Neural progenitor cell (in vitro differentiated cells): Measurements from ENCODE around the gene VSIG1. TPM values are rescaled to one million over a fixed set of nuclear protein-coding genes. Genes with fewer than 3 reads are reported as not detected.

Experiments used
- DNase-seq: peaks from one replicate; pipeline ENCODE4 v3.0.0-alpha.2; 2016; ENCODE audit warnings: low spot score
- H2AFZ ChIP-seq: fragments of 200-600 bp; sonication (generic); replicated peaks from 2 replicates; pipeline ENCODE4 v1.6.1; 2016; ENCODE audit warnings: antibody characterized with exemption
- H3F3A ChIP-seq: fragments of 200-600 bp; sonication (generic); 2 replicates; pipeline ENCODE4 v1.6.1; 2016; ENCODE audit warnings: antibody characterized with exemption, low read depth
- H3K27ac ChIP-seq: fragments of 200-600 bp; sonication (generic); 2 replicates; pipeline ENCODE4 v1.5.1; 2016; ENCODE audit warnings: mild to moderate bottlenecking
- H3K27me3 ChIP-seq: fragments of 200-600 bp; sonication (generic); 2 replicates; pipeline ENCODE4 v1.6.1; 2016; ENCODE audit warnings: mild to moderate bottlenecking, moderate library complexity
- H3K36me3 ChIP-seq: fragments of 200-600 bp; sonication (generic); 2 replicates; pipeline ENCODE4 v1.5.1; 2016
- H3K4me1 ChIP-seq: fragments of 200-600 bp; sonication (generic); 2 replicates; pipeline ENCODE4 v1.6.1; 2016; ENCODE audit warnings: mixed run types
- H3K4me2 ChIP-seq: fragments of 200-600 bp; sonication (generic); 2 replicates; pipeline ENCODE4 v1.6.1; 2016
- H3K4me3 ChIP-seq: fragments of 200-600 bp; sonication (generic); 2 replicates; pipeline ENCODE4 v1.5.1; 2016
- H3K79me2 ChIP-seq: fragments of 200-600 bp; sonication (generic); 2 replicates; pipeline ENCODE4 v1.6.1; 2016; ENCODE audit warnings: low read depth
- H3K9ac ChIP-seq: fragments of 200-600 bp; sonication (generic); 2 replicates; pipeline ENCODE4 v1.6.1; 2016
- H3K9me3 ChIP-seq: fragments of 200-600 bp; sonication (generic); 2 replicates; pipeline ENCODE4 v1.5.1; 2016; ENCODE audit warnings: low read depth
- H4K20me1 ChIP-seq: fragments of 200-600 bp; sonication (generic); 2 replicates; pipeline ENCODE4 v1.6.1; 2016; ENCODE audit warnings: low read depth
- H3K27ac Mint-ChIP-seq: 3 replicates; pipeline ENCODE4 v1.8.0; 2021; ENCODE audit warnings: mixed read lengths
- H3K27me3 Mint-ChIP-seq: 2 replicates; pipeline ENCODE4 v1.8.0; 2022; ENCODE audit warnings: low read depth, mild to moderate bottlenecking, inconsistent platforms, moderate library complexity, mixed read lengths; ENCODE audit not compliant: insufficient read depth
- H3K36me3 Mint-ChIP-seq: 3 replicates; pipeline ENCODE4 v1.8.0; 2021; ENCODE audit warnings: mixed read lengths
- H3K4me1 Mint-ChIP-seq: 3 replicates; pipeline ENCODE4 v1.8.0; 2021; ENCODE audit warnings: mixed read lengths
- H3K4me3 Mint-ChIP-seq: 3 replicates; pipeline ENCODE4 v1.8.0; 2021; ENCODE audit warnings: mild to moderate bottlenecking, moderate library complexity, mixed read lengths
- H3K9me3 Mint-ChIP-seq: 3 replicates; pipeline ENCODE4 v1.8.0; 2020; ENCODE audit warnings: mixed read lengths
- EZH2 ChIP-seq: fragments of 200-600 bp; sonication (generic); IDR thresholded peaks from 2 replicates; pipeline ENCODE4 v1.6.1; 2017; ENCODE audit warnings: antibody characterized with exemption, mild to moderate bottlenecking, moderate library complexity
- EZH2phosphoT487 ChIP-seq: fragments of 200-600 bp; sonication (generic); IDR thresholded peaks from 2 replicates; pipeline ENCODE4 v1.6.1; 2017; ENCODE audit warnings: antibody characterized with exemption
- total RNA-seq: library from RNA; depleted of rRNA; stranded (reverse); fragments of >200 nt; gene quantifications from 2 replicates; pipeline ENCODE4 v1.2.3, GENCODE V29; 2015; ENCODE audit warnings: low replicate concordance
- TF ChIP-seq, protein P1 (sequence below): fragments of 200-600 bp; sonication (generic); IDR thresholded peaks from 2 replicates; pipeline ENCODE4 v1.5.1; 2017; ENCODE audit warnings: antibody characterized with exemption, mild to moderate bottlenecking

VSIG1 gene
- total RNA-seq, 1 donor from 2014 or later = 0.22 TPM

DNA sequence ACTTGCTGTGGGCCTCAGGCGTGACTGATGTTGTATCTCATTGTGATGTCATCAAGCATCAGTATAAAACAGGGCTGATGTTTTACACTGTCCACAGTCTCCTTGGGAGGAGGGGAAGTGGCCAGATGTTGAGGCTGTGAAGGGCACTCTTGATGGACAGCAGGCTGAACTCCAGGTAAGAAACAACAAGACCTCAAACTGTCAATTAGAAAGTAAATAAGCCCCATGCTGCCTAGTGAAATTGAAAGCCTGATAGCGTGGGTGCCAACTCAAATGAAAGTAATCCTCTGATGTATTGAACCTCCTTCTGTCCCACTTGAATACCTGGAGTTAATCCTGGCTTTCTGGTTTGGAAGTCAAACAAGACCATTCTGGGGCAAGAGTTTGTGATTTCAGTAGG is 19.7 kb downstream of the VSIG1 start:
- no peak overlapping the region for H3K9ac ChIP-seq
- peaks cover 5% of the 10 kb centered on the region for H3K4me1 Mint-ChIP-seq
- H3K36me3 Mint-ChIP-seq = no peaks in the 10 kb centered on the region
- no peak overlapping the region for H3K4me3 Mint-ChIP-seq
- H3K4me1 ChIP-seq = peaks cover 13% of the 10 kb centered on the region
- H3K9me3 ChIP-seq = no peaks in the 10 kb centered on the region
- no peak overlapping the region for H3K4me3 ChIP-seq
- H3K9me3 Mint-ChIP-seq = no peaks in the 10 kb centered on the region
- no peak overlapping the region for H3K27ac Mint-ChIP-seq
- no peaks in the 10 kb centered on the region for H4K20me1 ChIP-seq
- no peaks in the 10 kb centered on the region for H3K36me3 ChIP-seq
- no peaks in the 10 kb centered on the region for H3K27me3 ChIP-seq
- H3K79me2 ChIP-seq = no peaks in the 10 kb centered on the region
- peak; percentile 28 for DNase-seq
- H3K27me3 Mint-ChIP-seq = peaks cover 6% of the 10 kb centered on the region
- H3F3A ChIP-seq = no peaks in the 10 kb centered on the region
- H3K27ac ChIP-seq = no peak overlapping the region
- TF ChIP-seq EZH2phosphoT487 (no peak), EZH2 (no peak)
- TF ChIP-seq, protein P1, sequence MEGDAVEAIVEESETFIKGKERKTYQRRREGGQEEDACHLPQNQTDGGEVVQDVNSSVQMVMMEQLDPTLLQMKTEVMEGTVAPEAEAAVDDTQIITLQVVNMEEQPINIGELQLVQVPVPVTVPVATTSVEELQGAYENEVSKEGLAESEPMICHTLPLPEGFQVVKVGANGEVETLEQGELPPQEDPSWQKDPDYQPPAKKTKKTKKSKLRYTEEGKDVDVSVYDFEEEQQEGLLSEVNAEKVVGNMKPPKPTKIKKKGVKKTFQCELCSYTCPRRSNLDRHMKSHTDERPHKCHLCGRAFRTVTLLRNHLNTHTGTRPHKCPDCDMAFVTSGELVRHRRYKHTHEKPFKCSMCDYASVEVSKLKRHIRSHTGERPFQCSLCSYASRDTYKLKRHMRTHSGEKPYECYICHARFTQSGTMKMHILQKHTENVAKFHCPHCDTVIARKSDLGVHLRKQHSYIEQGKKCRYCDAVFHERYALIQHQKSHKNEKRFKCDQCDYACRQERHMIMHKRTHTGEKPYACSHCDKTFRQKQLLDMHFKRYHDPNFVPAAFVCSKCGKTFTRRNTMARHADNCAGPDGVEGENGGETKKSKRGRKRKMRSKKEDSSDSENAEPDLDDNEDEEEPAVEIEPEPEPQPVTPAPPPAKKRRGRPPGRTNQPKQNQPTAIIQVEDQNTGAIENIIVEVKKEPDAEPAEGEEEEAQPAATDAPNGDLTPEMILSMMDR = no peak
- H2AFZ ChIP-seq = no peak overlapping the region
- peak overlapping the region; percentile 6 for H3K4me2 ChIP-seq

GRCh38 chrX:108068121-108068520 is 23.3 kb downstream of the VSIG1 start:
- Mint-ChIP-seq H3K9me3 (no peaks in the 10 kb centered on the region), H3K27ac (no peak overlapping the region), H3K4me1 (peaks cover 5% of the 10 kb centered on the region), H3K36me3 (no peaks in the 10 kb centered on the region), H3K27me3 (peaks cover 2% of the 10 kb centered on the region), H3K4me3 (no peak overlapping the region)
- Histone ChIP-seq H3K36me3 (no peaks in the 10 kb centered on the region), H3K27me3 (no peaks in the 10 kb centered on the region), H3K4me1 (peaks cover 13% of the 10 kb centered on the region), H2AFZ (no peak overlapping the region), H3K27ac (no peak overlapping the region), H3K4me3 (no peak overlapping the region), H3F3A (no peaks in the 10 kb centered on the region), H3K9me3 (no peaks in the 10 kb centered on the region), H3K4me2 (no peak overlapping the region), H4K20me1 (no peaks in the 10 kb centered on the region), H3K79me2 (no peaks in the 10 kb centered on the region), H3K9ac (no peak overlapping the region)
- no peak for DNase-seq
- TF ChIP-seq, protein P1 = no peak
- TF ChIP-seq EZH2 (no peak), EZH2phosphoT487 (no peak)

- H3K27me3 Mint-ChIP-seq = peaks cover 2% of the 10 kb centered on the region
- no peaks in the 10 kb centered on the region for H3K9me3 ChIP-seq
These were observed 26.0 kb downstream of the VSIG1 start for GRCh38 chrX:108070891-108071290.

More at GRCh38 chrX:108070891-108071290, 26.0 kb downstream of the VSIG1 start:
- H3K79me2 ChIP-seq = no peaks in the 10 kb centered on the region
- no peaks in the 10 kb centered on the region for H3K4me1 ChIP-seq
- no peak overlapping the region for H2AFZ ChIP-seq
- no peaks in the 10 kb centered on the region for H3K36me3 ChIP-seq
- no peak overlapping the region for H3K4me3 Mint-ChIP-seq
- no peaks in the 10 kb centered on the region for H3K27me3 ChIP-seq
- H3K27ac Mint-ChIP-seq = no peak overlapping the region
- H3K9me3 Mint-ChIP-seq = no peaks in the 10 kb centered on the region
- H3K4me1 Mint-ChIP-seq = peaks cover 2% of the 10 kb centered on the region
- no peaks in the 10 kb centered on the region for H4K20me1 ChIP-seq
- H3K4me3 ChIP-seq = no peak overlapping the region
- no peaks in the 10 kb centered on the region for H3K36me3 Mint-ChIP-seq
- H3K4me2 ChIP-seq = no peak overlapping the region
- TF ChIP-seq, protein P1 = no peak
- TF ChIP-seq EZH2phosphoT487 (no peak), EZH2 (no peak)
- DNase-seq = no peak
- no peak overlapping the region for H3K9ac ChIP-seq
- no peak overlapping the region for H3K27ac ChIP-seq
- no peaks in the 10 kb centered on the region for H3F3A ChIP-seq
